GM18870 (cell line): ENCODE data around the gene PPP1R15B.

Source experiments
- ATAC-seq: cut with Tn5 transposase; IDR thresholded peaks from one replicate; pipeline ENCODE4 v1.9.1; 2021; ENCODE audit warnings: moderate library complexity; ENCODE audit not compliant: unreplicated experiment

Gene PPP1R15B

DNA sequence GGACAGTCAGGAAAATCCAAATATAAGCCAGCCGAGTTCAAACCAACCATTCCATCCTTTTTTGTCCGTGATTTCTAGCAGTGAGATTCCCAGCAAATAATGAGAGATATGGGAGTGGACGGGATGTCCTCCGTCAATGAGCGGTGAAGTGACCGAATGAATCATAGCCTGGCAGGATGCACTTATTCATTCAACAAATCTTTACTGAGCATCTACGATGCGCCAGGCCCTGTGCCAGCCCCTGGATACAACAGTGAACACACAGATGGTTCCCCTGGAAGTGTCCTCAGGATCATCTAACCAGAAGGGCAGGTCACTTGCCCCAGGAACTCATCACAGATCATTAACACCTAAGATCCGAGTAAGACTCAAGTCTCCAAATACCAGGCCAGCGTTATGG, 43.7 kb downstream of the PPP1R15B start:
- no peak for ATAC-seq

- no peak for ATAC-seq
Measured at GRCh38 chr1:204367193-204367858, 44.3 kb downstream of the PPP1R15B start.

GRCh38 chr1:204366759-204367158, 44.9 kb downstream of the PPP1R15B start:
- ATAC-seq: no peak

DNA sequence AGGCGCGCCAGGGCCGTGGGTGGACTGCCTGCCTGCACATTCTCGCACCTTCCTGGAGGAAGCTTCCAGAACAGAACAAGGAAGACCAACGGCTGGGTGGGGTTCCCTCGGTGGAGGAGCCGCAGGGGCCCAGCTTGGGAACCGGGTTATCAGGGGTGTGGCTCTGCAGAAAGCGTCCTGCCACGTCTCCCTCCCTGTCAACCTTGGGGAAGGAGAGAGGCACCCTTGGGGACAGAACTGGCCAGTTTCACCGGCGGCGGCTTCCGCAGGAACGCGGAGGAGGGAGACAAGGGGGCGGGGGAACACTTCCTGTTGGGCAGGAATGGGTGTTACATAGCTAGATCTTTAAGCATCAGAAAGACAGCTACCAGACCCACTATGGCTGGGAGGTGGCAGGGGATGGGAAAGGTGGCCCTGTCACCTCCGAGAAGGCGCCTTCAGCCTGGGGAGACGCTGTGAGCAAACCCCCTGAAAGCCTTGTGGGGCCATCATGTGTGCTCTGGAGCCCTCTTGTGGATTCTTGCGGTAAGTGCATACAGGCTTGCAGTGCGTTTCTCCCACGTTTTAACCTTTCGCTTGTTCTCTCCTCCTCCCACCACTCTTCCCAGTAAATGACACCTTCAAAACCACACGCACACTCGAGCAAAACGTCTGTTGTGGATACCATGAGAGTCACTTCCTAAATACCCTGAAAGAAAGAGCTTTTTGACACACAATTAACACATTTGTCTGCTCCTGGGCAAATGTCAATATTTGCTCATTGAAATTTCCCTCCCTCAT, 48.1 kb downstream of the PPP1R15B start:
- no peak for ATAC-seq

- ATAC-seq: no peak
Measured at GRCh38 chr1:204362984-204363334, 48.7 kb downstream of the PPP1R15B start.

- ATAC-seq: no peak
Measured at GRCh38 chr1:204361781-204362180, 49.8 kb downstream of the PPP1R15B start.

DNA sequence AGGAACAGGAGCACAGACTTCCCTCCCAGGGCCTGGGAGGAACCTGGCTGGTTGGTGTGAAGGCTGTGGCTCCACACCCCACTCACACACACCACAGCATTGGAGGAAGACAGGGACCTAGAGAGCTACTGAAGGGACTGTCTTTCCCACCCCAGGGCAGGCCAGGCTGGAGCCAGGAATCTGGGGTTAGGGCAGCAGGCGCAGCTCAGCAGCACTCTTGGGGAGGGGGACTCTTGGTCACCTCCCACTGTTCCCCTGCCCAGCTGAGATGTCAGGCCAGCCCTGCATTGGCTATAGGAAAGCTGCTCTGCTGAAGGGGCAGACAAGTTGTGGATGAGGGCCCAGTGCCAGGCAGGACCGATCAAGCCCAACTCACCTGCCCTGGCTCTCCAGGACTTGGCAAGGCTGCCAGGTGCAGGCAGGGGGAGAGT, 50.3 kb downstream of the PPP1R15B start:
- ATAC-seq: no peak

DNA sequence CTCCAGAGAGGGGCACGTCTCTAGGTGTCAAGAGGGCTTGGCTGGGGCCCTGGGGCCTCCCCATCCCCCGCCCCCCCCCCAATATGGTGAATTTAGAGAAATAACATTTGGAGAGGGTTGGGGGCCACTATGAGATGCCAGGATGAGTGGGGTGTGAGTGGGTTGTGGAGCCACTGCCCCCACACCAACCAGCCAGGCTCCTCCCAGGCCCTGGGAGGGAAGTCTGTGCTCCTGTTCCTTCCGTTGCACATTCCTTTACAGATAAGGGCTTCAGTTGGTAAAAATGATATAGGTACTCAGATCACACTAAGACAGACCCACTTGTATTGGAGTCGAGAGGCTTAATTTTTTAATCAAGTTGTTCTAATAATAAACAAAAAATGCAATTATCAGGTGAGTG, 51.3 kb downstream of the PPP1R15B start:
- ATAC-seq: no peak

- ATAC-seq: no peak
Measured at GRCh38 chr1:204359474-204360255, 52.0 kb downstream of the PPP1R15B start, which contains the start of gene PLEKHA6. TSS of gene PLEKHA6 (minus strand) at chr1:204359929. CDS start at chr1:204273727, 86,202 bp downstream.

DNA sequence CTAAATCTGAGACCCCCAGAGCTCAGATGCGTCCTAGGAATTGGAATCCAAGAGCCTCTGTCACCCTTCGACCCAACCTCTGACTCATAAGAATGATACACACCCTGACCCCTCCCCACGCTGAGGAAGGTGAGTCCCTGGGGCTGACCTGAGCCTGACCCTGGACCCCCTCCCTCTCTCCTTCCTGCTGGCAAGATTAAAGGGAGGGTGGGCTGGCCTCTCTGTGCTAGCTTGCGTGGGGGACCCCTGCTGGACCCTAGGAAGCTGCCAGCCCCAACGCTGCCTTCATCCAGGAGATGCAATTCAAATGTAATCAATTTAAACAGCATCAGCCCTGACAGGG, 52.5 kb downstream of the PPP1R15B start:
- no peak for ATAC-seq

- ATAC-seq: no peak
Measured at GRCh38 chr1:204358605-204359004, 53.0 kb downstream of the PPP1R15B start.

- ATAC-seq: no peak
Measured at GRCh38 chr1:204357551-204358490, 53.8 kb downstream of the PPP1R15B start.

GRCh38 chr1:204356997-204357396, 54.6 kb downstream of the PPP1R15B start:
- ATAC-seq: no peak

- no peak for ATAC-seq
Measured at GRCh38 chr1:204355913-204356312, 55.7 kb downstream of the PPP1R15B start.

DNA sequence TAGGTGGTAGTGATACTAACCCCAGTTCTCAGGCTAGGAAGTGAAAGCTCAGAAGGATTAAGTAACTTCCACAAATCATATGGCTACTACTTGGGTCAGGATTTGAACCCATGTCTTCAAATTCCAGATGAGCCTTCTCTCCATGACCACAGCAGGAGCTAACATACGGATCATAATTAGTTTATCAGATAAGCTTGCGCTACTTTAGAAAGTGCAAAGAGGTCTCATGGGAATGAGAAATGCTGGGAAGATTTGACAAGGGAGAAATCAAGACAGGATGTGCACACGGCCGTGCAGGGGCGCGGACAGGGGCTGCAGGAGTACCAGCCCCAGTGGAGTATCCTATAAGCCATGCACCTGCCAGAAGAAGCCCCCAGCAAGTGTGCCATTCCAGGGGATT, 57.0 kb downstream of the PPP1R15B start:
- no peak for ATAC-seq
